GM18867 (cell line): Measurements from ENCODE around the gene ZNF154.
"Not testable (repeated sequence)": the region's sequence is repeated elsewhere in the genome, so short reads cannot be mapped to it uniquely, and the experiment has no call there.

Experiments used
- ATAC-seq: cut with Tn5 transposase; IDR thresholded peaks from one replicate; pipeline ENCODE4 v1.9.1; 2021; ENCODE audit warnings: mild to moderate bottlenecking, moderate library complexity; ENCODE audit not compliant: unreplicated experiment

Gene ZNF154

DNA sequence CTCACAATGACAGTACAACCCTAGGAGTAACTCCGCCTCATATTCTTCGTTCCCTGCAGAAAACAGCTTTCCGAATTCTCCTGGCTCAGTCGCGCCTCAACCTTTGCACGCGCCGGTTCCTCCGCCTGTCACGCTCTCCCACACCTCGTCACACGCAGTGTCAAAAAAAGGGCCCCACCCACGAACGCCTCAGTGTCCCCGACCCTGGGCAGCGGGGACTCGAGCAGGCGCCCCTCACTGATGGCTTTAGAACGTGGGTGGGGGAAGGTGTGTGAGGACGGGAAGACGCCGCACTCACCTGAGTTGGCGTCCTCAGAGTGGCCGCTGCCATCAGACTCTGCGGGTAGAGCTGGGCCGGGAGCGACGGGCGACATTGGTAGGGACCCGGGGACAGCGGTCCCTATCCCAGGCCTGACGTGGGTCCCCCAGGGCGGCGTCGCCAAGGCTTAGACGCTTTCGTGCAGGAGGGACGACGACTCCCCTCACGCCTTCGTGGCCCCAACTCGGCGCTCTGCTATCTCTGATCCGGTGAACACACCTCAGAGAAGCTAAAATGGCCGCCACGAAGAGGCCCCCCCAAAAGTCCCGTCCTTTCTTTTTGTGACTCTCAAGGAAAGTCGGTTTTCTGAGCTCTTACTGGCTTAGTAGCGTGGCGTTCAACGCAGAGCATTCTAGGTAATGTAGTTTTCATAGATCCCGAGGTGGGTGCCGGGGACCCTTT is at the start of gene ZNF154:
Gene ZNF154, minus strand, starts transcription at position 564 of the 721 bp plus-strand sequence. Its CDS starts 233 bp downstream, at position 331.
- no peak for ATAC-seq

DNA sequence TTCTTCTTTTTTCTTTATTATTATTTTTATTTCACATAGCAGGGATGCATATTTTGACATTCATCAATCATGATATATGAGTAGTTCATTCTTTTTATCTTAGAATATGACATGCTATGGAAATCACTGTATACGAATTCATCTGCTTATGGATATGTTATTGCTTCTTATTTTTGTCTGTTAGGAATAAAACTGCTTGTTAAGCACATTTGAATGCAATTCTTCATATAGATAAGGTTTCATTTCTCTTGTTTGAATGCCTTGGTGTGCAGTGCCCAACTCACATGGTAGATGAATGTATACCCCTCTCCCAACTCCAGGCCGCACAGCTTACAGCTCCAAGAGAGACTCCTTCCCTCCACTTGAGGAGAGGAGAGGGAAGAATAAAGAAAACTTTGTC is 48.9 kb upstream of the ZNF154 start:
- no peak for ATAC-seq

DNA sequence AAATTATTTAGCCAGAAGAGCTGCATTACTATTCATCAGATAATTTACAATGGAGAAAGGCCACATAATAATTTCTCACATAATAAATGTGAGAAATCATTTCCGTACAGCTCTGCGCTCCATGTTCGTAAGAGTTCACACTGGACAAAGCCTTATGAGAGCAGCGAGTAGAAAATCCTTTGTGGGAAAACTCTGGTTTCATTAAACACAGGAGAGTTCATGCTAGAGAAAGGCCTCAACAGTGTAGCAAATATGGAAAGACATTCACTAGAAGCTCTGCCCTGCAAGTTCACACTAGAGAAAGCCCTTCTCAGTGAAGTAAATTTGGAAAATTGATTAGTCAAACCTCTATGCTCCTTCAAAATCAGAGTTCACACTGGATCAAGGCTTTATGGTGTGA is 46.0 kb upstream of the ZNF154 start:
- no peak for ATAC-seq

- ATAC-seq, result no peak
These were observed 45.2 kb upstream of the ZNF154 start for GRCh38 chr19:57754091-57754673.

GRCh38 chr19:57748029-57748428 is 39.0 kb upstream of the ZNF154 start:
- no peak for ATAC-seq

DNA sequence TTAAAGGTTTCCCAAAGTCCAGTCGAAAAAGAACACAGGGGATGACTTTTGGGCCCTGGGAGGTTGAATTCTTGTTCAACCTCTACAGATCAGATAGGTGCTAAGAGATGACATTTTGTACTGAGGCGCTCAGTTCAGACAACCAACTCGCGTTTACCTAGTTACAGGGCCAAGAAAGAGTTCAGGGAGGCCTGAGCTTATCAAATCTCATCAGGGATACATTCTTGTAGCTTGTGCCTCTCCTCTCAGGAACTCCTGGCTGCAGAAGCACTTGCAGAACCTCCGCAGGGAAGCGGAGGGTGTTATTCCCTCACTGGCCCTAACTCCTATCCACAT is 38.4 kb upstream of the ZNF154 start:
- ATAC-seq, result no peak

DNA sequence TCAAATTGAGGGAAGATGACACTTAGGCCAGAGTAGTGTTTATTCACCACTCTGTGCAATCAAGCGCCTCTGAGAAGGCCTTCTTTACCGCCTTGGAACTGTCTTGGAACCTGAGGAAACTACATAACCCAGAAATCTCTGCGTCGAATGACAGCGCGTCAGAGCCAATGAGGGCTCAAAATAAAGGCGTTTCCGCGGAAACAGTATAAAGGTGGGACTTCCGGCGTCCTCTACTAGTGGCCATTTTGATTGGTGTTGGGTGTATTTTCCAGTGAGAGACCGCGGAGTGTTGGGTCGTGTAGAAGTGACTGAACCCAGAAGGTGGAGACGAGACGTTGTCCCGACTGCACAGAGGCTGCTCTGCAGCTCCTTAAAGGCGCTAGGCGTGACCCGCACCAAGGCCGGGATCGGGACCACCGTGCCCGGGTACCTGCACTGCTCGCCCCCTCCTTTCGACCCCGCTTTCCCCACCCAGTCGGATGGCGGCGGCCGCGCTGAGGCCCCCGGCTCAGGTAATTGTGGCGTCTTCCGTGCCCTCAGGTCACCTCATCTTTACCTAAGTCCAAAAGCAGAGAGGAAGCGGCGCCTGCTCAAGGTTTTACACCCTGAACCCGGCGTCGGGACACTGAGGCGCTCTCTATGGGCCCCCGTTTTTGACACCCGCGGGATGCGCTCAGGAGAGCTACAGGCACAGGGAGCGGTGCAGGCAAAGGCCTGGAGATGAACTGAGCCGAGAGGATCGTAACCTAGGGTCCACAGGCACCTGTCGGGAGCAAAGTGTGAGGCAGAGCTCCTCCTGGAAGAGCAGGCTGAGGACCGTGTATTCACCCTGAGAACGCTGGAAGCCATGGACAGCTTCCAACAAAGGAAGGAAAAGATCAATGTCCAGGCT is 37.8 kb upstream of the ZNF154 start, which contains the start of gene ZNF776:
Gene ZNF776, plus strand, starts transcription at position 236 of the 892 bp plus-strand sequence. Its CDS starts 244 bp downstream, at position 480.
- ATAC-seq, result peak; percentile 96

GRCh38 chr19:57738770-57739169 is 29.8 kb upstream of the ZNF154 start:
- ATAC-seq, result not testable (repeated sequence)

DNA sequence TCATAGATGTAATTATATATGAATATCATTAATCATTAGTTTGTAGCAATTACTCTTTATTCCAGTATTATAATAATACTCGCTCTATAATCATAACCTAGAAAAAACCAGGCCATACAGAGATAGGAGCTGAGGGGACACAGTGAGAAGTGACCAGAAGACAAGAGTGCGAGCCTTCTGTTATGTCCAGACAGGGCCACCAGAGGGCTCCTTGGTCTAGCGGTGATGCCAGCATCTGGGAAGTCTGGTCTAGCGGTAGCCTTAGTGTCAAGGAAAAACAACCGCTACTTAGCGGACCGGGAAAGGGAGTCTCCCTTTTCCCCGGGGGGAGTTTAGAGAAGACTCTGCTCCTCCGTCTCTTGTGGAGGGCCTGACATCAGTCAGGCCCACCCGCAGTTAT is 29.3 kb upstream of the ZNF154 start:
- ATAC-seq, result not testable (repeated sequence)

GRCh38 chr19:57720878-57721277 is 11.9 kb upstream of the ZNF154 start:
- ATAC-seq, result no peak

GRCh38 chr19:57719901-57720519 is 11.0 kb upstream of the ZNF154 start:
- no peak for ATAC-seq

DNA sequence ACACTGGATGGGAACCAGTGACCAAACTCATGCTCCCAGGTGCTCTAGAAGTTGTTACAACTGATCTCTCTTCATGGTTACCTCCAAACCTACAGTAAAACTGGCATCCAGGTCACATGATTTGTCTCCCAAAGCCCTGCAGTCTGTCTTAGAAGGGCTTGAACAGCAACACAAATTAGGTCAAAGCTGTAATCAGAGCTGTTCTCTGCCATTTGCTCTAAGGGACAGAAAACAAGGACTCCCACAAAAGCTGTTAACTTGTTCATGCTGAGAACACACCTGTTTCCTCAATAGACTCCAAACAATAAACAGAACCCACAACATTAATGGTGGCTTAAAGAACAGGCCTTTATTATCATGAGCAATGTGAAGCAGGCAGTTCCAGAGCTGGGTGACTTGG is 10.4 kb upstream of the ZNF154 start:
- no peak for ATAC-seq

- no peak for ATAC-seq
These were observed 3.2 kb upstream of the ZNF154 start for GRCh38 chr19:57712222-57712621.

DNA sequence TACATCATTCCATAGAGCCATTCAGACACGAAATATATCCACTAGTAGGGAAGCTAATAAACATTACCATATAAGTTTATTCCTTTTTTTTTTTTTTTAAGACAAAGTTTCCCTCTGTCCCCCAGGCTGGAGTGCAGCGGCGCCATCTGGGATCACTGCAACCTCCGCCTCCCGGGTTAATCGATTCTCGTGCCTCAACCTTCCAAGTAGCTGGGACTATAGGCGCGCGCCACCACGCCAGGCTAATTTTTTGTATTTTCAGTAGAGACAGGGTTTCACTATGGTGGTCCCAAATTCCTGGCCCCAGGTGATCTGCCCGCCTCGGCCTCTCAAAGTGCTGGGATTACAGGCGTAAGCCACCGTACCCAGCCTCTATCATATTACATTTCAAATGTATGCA is 612 bp upstream of the ZNF154 start:
- no peak for ATAC-seq

GRCh38 chr19:57706346-57706745 is 2.7 kb downstream of the ZNF154 start:
- no peak for ATAC-seq

GRCh38 chr19:57701625-57702024 is 7.4 kb downstream of the ZNF154 start:
- ATAC-seq, result no peak

DNA sequence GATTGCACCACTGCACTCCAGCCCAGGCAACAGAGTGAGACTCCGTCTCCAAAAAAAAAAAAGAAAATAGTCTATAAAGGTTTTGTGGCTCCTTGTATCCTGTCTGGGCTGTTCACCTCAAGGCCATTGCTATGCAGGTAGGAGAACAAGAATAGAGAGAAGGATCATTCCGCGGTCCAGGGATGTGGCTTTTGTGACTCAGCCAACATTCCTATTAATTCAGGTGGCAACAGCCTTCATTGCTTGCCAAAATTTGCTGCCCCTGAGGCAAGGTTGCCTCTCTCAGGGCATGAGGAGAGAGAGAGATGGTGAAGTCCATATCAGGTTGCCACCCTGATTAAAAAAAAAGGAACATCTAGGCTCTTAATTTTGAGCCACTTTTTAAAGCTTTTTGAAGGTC is 19.3 kb downstream of the ZNF154 start:
- no peak for ATAC-seq

- ATAC-seq, result no peak
These were observed 20.8 kb downstream of the ZNF154 start for GRCh38 chr19:57688011-57688763.

GRCh38 chr19:57687363-57688010 is 21.5 kb downstream of the ZNF154 start:
- no peak for ATAC-seq

GRCh38 chr19:57686727-57687126 is 22.3 kb downstream of the ZNF154 start:
- ATAC-seq, result no peak
